Measurements from ENCODE around the gene ZSWIM1. TPM values are rescaled to one million over a fixed set of nuclear protein-coding genes. Genes with fewer than 3 reads are reported as not detected.
A peak's percentile ranks its signal among the peaks of the same experiment; 100 is the strongest.
"Not testable (repeated sequence)": the region's sequence is repeated elsewhere in the genome, so short reads cannot be mapped to it uniquely, and the experiment has no call there.

The ZSWIM1 gene
- total RNA-seq, 4 donors from 2014 or later = 7.7 to 14.6 (median 10.9) TPM

- intact Hi-C loops (cut with DNase I) = no loop called here
- H3K27ac ChIP-seq = no peak overlapping the region
- TF ChIP-seq CTCF (IDR thresholded peaks at IDR 0.05) (no peak), POLR2A (IDR thresholded peaks at IDR 0.05) (no peak)
- H3K4me3 ChIP-seq (replicated peaks in 1 of 3) = no peak overlapping the region
- no peak for DNase-seq
- no peaks in the 10 kb centered on the region for H3K27me3 ChIP-seq
- H3K36me3 ChIP-seq = no peaks in the 10 kb centered on the region
- H3K9me3 ChIP-seq = no peaks in the 10 kb centered on the region
- peaks cover 6 to 12% of the 10 kb centered on the region in 2 donors for H3K4me1 ChIP-seq
- whole genome bisulfite sequencing, 2 donors = 78 to 79% methylated on average over 11 to 14 of the region's 14 CpGs
Measured at GRCh38 chr20:45927071-45927878, 46.2 kb downstream of the ZSWIM1 start.

- H3K4me1 ChIP-seq = peaks cover 14% of the 10 kb centered on the region in 2 donors
- not testable (repeated sequence) for H3K27ac ChIP-seq; H3K36me3 ChIP-seq; H3K9me3 ChIP-seq; H3K4me3 ChIP-seq (replicated peaks in 1 of 3); DNase-seq; H3K27me3 ChIP-seq
- 91 to 93% methylated on average over 17 of the region's 17 CpGs for WGBS, 2 donors
- intact Hi-C loops (cut with DNase I) = loop anchor here (5.0 to 10.0 kb wide), 2 partner anchors 39 to 117 kb away; partner anchors contain the start of genes CTSA, NEURL2 and UBE2C
Measured at GRCh38 chr20:45931680-45932079, 50.7 kb downstream of the ZSWIM1 start.

- Histone ChIP-seq H3K4me1 (peaks cover 14% of the 10 kb centered on the region in 2 donors), H3K9me3 (no peaks in the 10 kb centered on the region), H3K27ac (peak overlapping the region; percentile 97 to 100 (median 100)), H3K36me3 (peaks cover 11% of the 10 kb centered on the region in 2 donors), H3K4me3 (replicated peaks in 1 of 3) (peak overlapping the region; percentile 38 to 96 (median 96)), H3K27me3 (no peaks in the 10 kb centered on the region)
- DNase-seq = peak; percentile 69 to 78
- 19 to 21% methylated on average over 21 to 22 of the region's 22 CpGs for WGBS, 2 donors
- intact Hi-C loops (cut with DNase I) = loop anchor here (5.0 to 10.0 kb wide), 2 partner anchors 41 to 119 kb away; partner anchors contain the start of genes CTSA, NEURL2 and UBE2C
- TF ChIP-seq CTCF (IDR thresholded peaks at IDR 0.05) (peak in 2 of 6 experiments; percentile 16 to 27), POLR2A (IDR thresholded peaks at IDR 0.05) (no peak)
Measured at GRCh38 chr20:45933266-45934045, 52.4 kb downstream of the ZSWIM1 start.

GRCh38 chr20:45934046-45934585 is 53.1 kb downstream of the ZSWIM1 start:
- intact Hi-C loops (cut with DNase I) = loop anchor here (5.0 to 10.0 kb wide), 2 partner anchors 42 to 119 kb away; partner anchors contain the start of genes CTSA, NEURL2 and UBE2C
- TF ChIP-seq POLR2A (IDR thresholded peaks at IDR 0.05) = no peak
- no peak for TF ChIP-seq CTCF (IDR thresholded peaks at IDR 0.05)
- peaks cover 17 to 18% of the 10 kb centered on the region in 2 donors for H3K36me3 ChIP-seq
- H3K27me3 ChIP-seq = no peaks in the 10 kb centered on the region
- peak overlapping the region; percentile 38 to 96 (median 96) for H3K4me3 ChIP-seq (replicated peaks in 1 of 3)
- H3K4me1 ChIP-seq = peaks cover 14% of the 10 kb centered on the region in 2 donors
- DNase-seq = peak; percentile 47 to 57
- H3K9me3 ChIP-seq = no peaks in the 10 kb centered on the region
- H3K27ac ChIP-seq = peak overlapping the region; percentile 97 to 100 (median 100)
- 0% methylated on average over 5 to 15 of the region's 34 CpGs for WGBS, 2 donors

Other genes starting within 250 kb of the ZSWIM1 start
- not detected for gene WFDC9, start 249.9 kb upstream of the ZSWIM1 start, total RNA-seq
- not detected for gene WFDC11, start 211.0 kb upstream of the ZSWIM1 start, total RNA-seq
- not detected for gene WFDC13, start 179.2 kb upstream of the ZSWIM1 start, total RNA-seq
- not detected for gene WFDC10B, start 176.2 kb upstream of the ZSWIM1 start, total RNA-seq
- gene SPINT4, start 158.9 kb upstream of the ZSWIM1 start, total RNA-seq = not detected
- under 1 TPM in 1 of 4 donors, not detected in 3; 0.94 TPM for gene WFDC3, start 89.3 kb upstream of the ZSWIM1 start, total RNA-seq
- gene DNTTIP1, start 89.3 kb upstream of the ZSWIM1 start, total RNA-seq = 10 to 100 TPM; 22.1 to 26.4 (median 24.9) TPM
- gene UBE2C, start 68.6 kb upstream of the ZSWIM1 start, total RNA-seq = 1 to 10 TPM in 2 of 4 donors, under 1 TPM in 1, not detected in 1; 0.45 to 5.8 (median 2.6) TPM
- 1 to 10 TPM in 1 of 4 donors, not detected in 3; 1.4 TPM for gene TNNC2, start 53.9 kb upstream of the ZSWIM1 start, total RNA-seq
- gene SNX21, start 47.4 kb upstream of the ZSWIM1 start, total RNA-seq = 10 to 100 TPM; 41.5 to 54.9 (median 48.8) TPM
- 10 to 100 TPM; 36.3 to 73.8 (median 50.6) TPM for gene ACOT8, start 23.8 kb upstream of the ZSWIM1 start, total RNA-seq
- gene ZSWIM3, start 23.6 kb upstream of the ZSWIM1 start, total RNA-seq = 1 to 10 TPM; 2.2 to 4.5 (median 3.9) TPM
- gene SPATA25, start 6.4 kb downstream of the ZSWIM1 start, total RNA-seq = 1 to 10 TPM in 3 of 4 donors, not detected in 1; 3.0 to 8.8 (median 5.0) TPM
- 10 to 100 TPM; 12.6 to 17.4 (median 16.1) TPM for gene NEURL2, start 10.0 kb downstream of the ZSWIM1 start, total RNA-seq
- gene CTSA, start 10.1 kb downstream of the ZSWIM1 start, total RNA-seq = 100 to 1,000 TPM in 1 of 4 donors, 10 to 100 TPM in 3; 42.7 to 103 (median 51.3) TPM
- gene PLTP, start 30.9 kb downstream of the ZSWIM1 start, total RNA-seq = 100 to 1,000 TPM in 1 of 4 donors, 10 to 100 TPM in 3; 22.7 to 260 (median 70.1) TPM
- 10 to 100 TPM; 28.1 to 63.6 (median 49.1) TPM for gene PCIF1, start 53.5 kb downstream of the ZSWIM1 start, total RNA-seq
- 10 to 100 TPM; 18.1 to 31.6 (median 25.6) TPM for gene ZNF335, start 91.0 kb downstream of the ZSWIM1 start, total RNA-seq
- gene MMP9, start 127.7 kb downstream of the ZSWIM1 start, total RNA-seq = 1 to 10 TPM in 2 of 4 donors, under 1 TPM in 2; 0.33 to 1.4 (median 1.1) TPM
- gene SLC12A5, start 148.0 kb downstream of the ZSWIM1 start, total RNA-seq = 1 to 10 TPM in 1 of 4 donors, not detected in 3; 1.6 TPM
- gene NCOA5, start 208.7 kb downstream of the ZSWIM1 start, total RNA-seq = 10 to 100 TPM; 31.4 to 46.1 (median 37.4) TPM
- gene CD40, start 237.1 kb downstream of the ZSWIM1 start, total RNA-seq = 10 to 100 TPM; 13.0 to 15.9 (median 15.0) TPM